Neural crest cell (in vitro differentiated cells): ENCODE data around the gene CYP2W1. TPM values are rescaled to one million over a fixed set of nuclear protein-coding genes. Genes with fewer than 3 reads are reported as not detected.

Experiments used
- DNase-seq: peaks from one replicate; pipeline ENCODE4 v3.0.0; 2021; ENCODE audit warnings: low read depth, mixed read lengths, low spot score
- H3K27ac Mint-ChIP-seq: one replicate; pipeline ENCODE4 v1.8.0; 2021; ENCODE audit warnings: mild to moderate bottlenecking, mixed read lengths; ENCODE audit not compliant: unreplicated experiment
- H3K27me3 Mint-ChIP-seq: 2 replicates; pipeline ENCODE4 v1.8.0; 2021; ENCODE audit warnings: low read depth, mild to moderate bottlenecking, mixed read lengths
- H3K36me3 Mint-ChIP-seq: 2 replicates; pipeline ENCODE4 v1.8.0; 2021; ENCODE audit warnings: low read depth, mild to moderate bottlenecking, mixed read lengths
- H3K4me1 Mint-ChIP-seq: 2 replicates; pipeline ENCODE4 v1.8.0; 2021; ENCODE audit warnings: mixed read lengths
- H3K4me3 Mint-ChIP-seq: one replicate; pipeline ENCODE4 v1.8.0; 2021; ENCODE audit warnings: mild to moderate bottlenecking, mixed read lengths
- H3K9me3 Mint-ChIP-seq: 2 replicates; pipeline ENCODE4 v1.8.0; 2021; ENCODE audit warnings: mixed read lengths
- total RNA-seq: library from RNA; stranded (reverse); gene quantifications from 2 replicates; pipeline ENCODE4 v1.2.1, GENCODE V29; 2021
- TF ChIP-seq, protein P1 (sequence below): fragments of 200-600 bp; sonication (generic); conservative IDR thresholded peaks from 2 replicates; pipeline ENCODE4 v1.5.0; 2021; ENCODE audit warnings: antibody characterized with exemption, mild to moderate bottlenecking

Gene CYP2W1
- total RNA-seq, 1 donor from 2014 or later = not detected

GRCh38 chr7:985127-985416 is 2.1 kb downstream of the CYP2W1 start:
- Mint-ChIP-seq H3K27me3 (peaks cover 7% of the 10 kb centered on the region), H3K36me3 (no peaks in the 10 kb centered on the region), H3K27ac (no peak overlapping the region), H3K4me1 (peaks cover 3% of the 10 kb centered on the region), H3K9me3 (no peaks in the 10 kb centered on the region), H3K4me3 (no peak overlapping the region)
- TF ChIP-seq, protein P1, sequence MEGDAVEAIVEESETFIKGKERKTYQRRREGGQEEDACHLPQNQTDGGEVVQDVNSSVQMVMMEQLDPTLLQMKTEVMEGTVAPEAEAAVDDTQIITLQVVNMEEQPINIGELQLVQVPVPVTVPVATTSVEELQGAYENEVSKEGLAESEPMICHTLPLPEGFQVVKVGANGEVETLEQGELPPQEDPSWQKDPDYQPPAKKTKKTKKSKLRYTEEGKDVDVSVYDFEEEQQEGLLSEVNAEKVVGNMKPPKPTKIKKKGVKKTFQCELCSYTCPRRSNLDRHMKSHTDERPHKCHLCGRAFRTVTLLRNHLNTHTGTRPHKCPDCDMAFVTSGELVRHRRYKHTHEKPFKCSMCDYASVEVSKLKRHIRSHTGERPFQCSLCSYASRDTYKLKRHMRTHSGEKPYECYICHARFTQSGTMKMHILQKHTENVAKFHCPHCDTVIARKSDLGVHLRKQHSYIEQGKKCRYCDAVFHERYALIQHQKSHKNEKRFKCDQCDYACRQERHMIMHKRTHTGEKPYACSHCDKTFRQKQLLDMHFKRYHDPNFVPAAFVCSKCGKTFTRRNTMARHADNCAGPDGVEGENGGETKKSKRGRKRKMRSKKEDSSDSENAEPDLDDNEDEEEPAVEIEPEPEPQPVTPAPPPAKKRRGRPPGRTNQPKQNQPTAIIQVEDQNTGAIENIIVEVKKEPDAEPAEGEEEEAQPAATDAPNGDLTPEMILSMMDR = no peak
- DNase-seq = no peak

- Mint-ChIP-seq H3K9me3 (no peaks in the 10 kb centered on the region), H3K4me1 (no peaks in the 10 kb centered on the region), H3K27me3 (peaks cover 7% of the 10 kb centered on the region), H3K27ac (no peak overlapping the region), H3K4me3 (peak overlapping the region; percentile 51), H3K36me3 (no peaks in the 10 kb centered on the region)
- DNase-seq = no peak
- TF ChIP-seq, protein P1 = no peak
Measured at GRCh38 chr7:985915-986741, 3.1 kb downstream of the CYP2W1 start.

- Mint-ChIP-seq H3K4me1 (no peaks in the 10 kb centered on the region), H3K36me3 (no peaks in the 10 kb centered on the region), H3K27me3 (peaks cover 7% of the 10 kb centered on the region), H3K9me3 (no peaks in the 10 kb centered on the region), H3K4me3 (peak overlapping the region; percentile 24), H3K27ac (no peak overlapping the region)
- TF ChIP-seq, protein P1 = no peak
- DNase-seq = no peak
Measured at GRCh38 chr7:986766-987751, 4.1 kb downstream of the CYP2W1 start.

DNA sequence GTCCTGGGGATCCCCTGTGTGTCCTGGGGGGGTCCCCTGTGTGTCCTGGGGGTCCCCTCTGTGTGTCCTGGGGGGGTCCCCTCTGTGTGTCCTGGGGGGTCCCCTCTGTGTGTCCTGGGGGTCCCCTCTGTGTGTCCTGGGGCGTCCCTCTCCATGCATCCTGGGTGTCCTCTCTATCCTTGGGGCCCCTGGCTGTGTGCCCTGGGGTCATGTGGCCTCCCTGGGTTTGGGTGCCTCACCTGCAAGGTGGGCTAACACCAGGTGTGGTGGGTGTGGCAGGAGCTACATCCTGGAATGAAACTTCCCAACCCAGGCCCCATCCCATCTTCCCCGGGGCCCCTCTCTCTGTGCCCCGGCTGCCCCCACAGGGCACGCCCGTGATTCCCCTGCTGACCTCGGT is 4.9 kb downstream of the CYP2W1 start:
- Mint-ChIP-seq H3K4me1 (peaks cover 1% of the 10 kb centered on the region), H3K36me3 (no peaks in the 10 kb centered on the region), H3K9me3 (no peaks in the 10 kb centered on the region), H3K4me3 (no peak overlapping the region), H3K27ac (no peak overlapping the region), H3K27me3 (peaks cover 7% of the 10 kb centered on the region)
- TF ChIP-seq, protein P1 = no peak
- no peak for DNase-seq

GRCh38 chr7:988426-988911 is 5.5 kb downstream of the CYP2W1 start:
- no peak overlapping the region for H3K4me3 Mint-ChIP-seq
- H3K27ac Mint-ChIP-seq = no peak overlapping the region
- no peaks in the 10 kb centered on the region for H3K9me3 Mint-ChIP-seq
- TF ChIP-seq, protein P1 = no peak
- H3K27me3 Mint-ChIP-seq = peaks cover 10% of the 10 kb centered on the region
- peaks cover 7% of the 10 kb centered on the region for H3K4me1 Mint-ChIP-seq
- no peaks in the 10 kb centered on the region for H3K36me3 Mint-ChIP-seq
- DNase-seq = no peak
